ENCODE measurements around the gene RCOR1. TPM values are rescaled to one million over a fixed set of nuclear protein-coding genes. Genes with fewer than 3 reads are reported as not detected.

The RCOR1 gene
- total RNA-seq, 1 experiment from 2014 or later = 102 TPM

GRCh38 chr14:102654298-102654697, 61.8 kb downstream of the RCOR1 start:
- CTCF ChIA-PET = no interaction called here
- Histone ChIP-seq H3K4me1 (ENCODE audit: insufficient read depth, low read length, poor library complexity, severe bottlenecking) (peaks cover 41% of the 10 kb centered on the region), H3K27me3 (replicated peaks; ENCODE audit: insufficient read depth, low read depth, low read length, poor library complexity) (no peaks in the 10 kb centered on the region), H3K27ac (ENCODE audit: low read depth, low read length, poor library complexity, severe bottlenecking) (no peak overlapping the region), H3K9me3 (ENCODE audit: low read depth, low read length, poor library complexity, severe bottlenecking) (no peaks in the 10 kb centered on the region), H3K36me3 (ENCODE audit: insufficient read depth, low read length, poor library complexity, severe bottlenecking) (no peaks in the 10 kb centered on the region), H3K4me3 (ENCODE audit: low read depth, low read length, poor library complexity, severe bottlenecking) (no peak overlapping the region)
- no peak for DNase-seq (ENCODE audit: low spot score)
- TF ChIP-seq EZH2 (IDR thresholded peaks at IDR 0.05; ENCODE audit: borderline replicate concordance, low read depth, low read length, poor library complexity, severe bottlenecking) = no peak
- TF ChIP-seq CTCF (conservative IDR thresholded peaks at IDR 0.05; ENCODE audit: low read depth, low read length) = no peak
- intact Hi-C loops (cut with micrococcal nuclease; ENCODE audit: unreplicated experiment) = no loop called here
- no TSS peak for BruUV-seq (replicated peaks)
- POLR2A ChIA-PET (ENCODE audit: low non-redundant PET) = no interaction called here

GRCh38 chr14:102655137-102655536, 62.7 kb downstream of the RCOR1 start:
- H3K9me3 ChIP-seq (ENCODE audit: low read depth, low read length, poor library complexity, severe bottlenecking) = no peaks in the 10 kb centered on the region
- no peak overlapping the region for H3K27ac ChIP-seq (ENCODE audit: low read depth, low read length, poor library complexity, severe bottlenecking)

GRCh38 chr14:102659797-102660196, 67.3 kb downstream of the RCOR1 start:
- intact Hi-C loops (cut with micrococcal nuclease; ENCODE audit: unreplicated experiment) = no loop called here
- peak; percentile 60 for DNase-seq (ENCODE audit: low spot score)
- no TSS peak for BruUV-seq (replicated peaks)
- ChIA-PET CTCF (no interaction called here), POLR2A (ENCODE audit: low non-redundant PET) (no interaction called here)
- Histone ChIP-seq H3K27me3 (replicated peaks; ENCODE audit: insufficient read depth, low read depth, low read length, poor library complexity) (no peaks in the 10 kb centered on the region), H3K4me1 (ENCODE audit: insufficient read depth, low read length, poor library complexity, severe bottlenecking) (peaks cover 66% of the 10 kb centered on the region), H3K27ac (ENCODE audit: low read depth, low read length, poor library complexity, severe bottlenecking) (no peak overlapping the region), H3K9me3 (ENCODE audit: low read depth, low read length, poor library complexity, severe bottlenecking) (no peaks in the 10 kb centered on the region), H3K4me3 (ENCODE audit: low read depth, low read length, poor library complexity, severe bottlenecking) (no peak overlapping the region), H3K36me3 (ENCODE audit: insufficient read depth, low read length, poor library complexity, severe bottlenecking) (peaks cover 7% of the 10 kb centered on the region)
- TF ChIP-seq EZH2 (IDR thresholded peaks at IDR 0.05; ENCODE audit: borderline replicate concordance, low read depth, low read length, poor library complexity, severe bottlenecking) = no peak
- TF ChIP-seq CTCF (conservative IDR thresholded peaks at IDR 0.05; ENCODE audit: low read depth, low read length) = no peak

More at GRCh38 chr14:102655137-102655536, 62.7 kb downstream of the RCOR1 start:
- peak; percentile 62 for DNase-seq (ENCODE audit: low spot score)
- TF ChIP-seq CTCF (conservative IDR thresholded peaks at IDR 0.05; ENCODE audit: low read depth, low read length) (no peak), EZH2 (IDR thresholded peaks at IDR 0.05; ENCODE audit: borderline replicate concordance, low read depth, low read length, poor library complexity, severe bottlenecking) (no peak)
- Histone ChIP-seq H3K4me1 (ENCODE audit: insufficient read depth, low read length, poor library complexity, severe bottlenecking) (peaks cover 45% of the 10 kb centered on the region), H3K27me3 (replicated peaks; ENCODE audit: insufficient read depth, low read depth, low read length, poor library complexity) (no peaks in the 10 kb centered on the region), H3K36me3 (ENCODE audit: insufficient read depth, low read length, poor library complexity, severe bottlenecking) (no peaks in the 10 kb centered on the region), H3K4me3 (ENCODE audit: low read depth, low read length, poor library complexity, severe bottlenecking) (no peak overlapping the region)
- POLR2A ChIA-PET (ENCODE audit: low non-redundant PET) = interaction anchor here (0.6 kb wide), 3 partner anchors 31 to 173 kb away, joined by 6 to 11 read pairs (median 6); no protein-coding TSS in a partner anchor
- CTCF ChIA-PET = interaction anchor here (0.6 to 0.7 kb wide), 2 partner anchors 46 to 131 kb away, joined by 3 read pairs; no protein-coding TSS in a partner anchor
- BruUV-seq (replicated peaks) = no TSS peak
- intact Hi-C loops (cut with micrococcal nuclease; ENCODE audit: unreplicated experiment) = no loop called here
